GM12873 (cell line): Measurements from ENCODE around the gene POU2AF1.

ENCODE experiments used
- CTCF ChIP-seq: IDR thresholded peaks from 2 replicates; pipeline ENCODE4 v1.5.1; 2012; ENCODE audit warnings: low read depth, mild to moderate bottlenecking, moderate library complexity, low read length, control low read depth; ENCODE audit not compliant: insufficient read depth; ENCODE audit errors: missing control alignments

POU2AF1 gene

DNA sequence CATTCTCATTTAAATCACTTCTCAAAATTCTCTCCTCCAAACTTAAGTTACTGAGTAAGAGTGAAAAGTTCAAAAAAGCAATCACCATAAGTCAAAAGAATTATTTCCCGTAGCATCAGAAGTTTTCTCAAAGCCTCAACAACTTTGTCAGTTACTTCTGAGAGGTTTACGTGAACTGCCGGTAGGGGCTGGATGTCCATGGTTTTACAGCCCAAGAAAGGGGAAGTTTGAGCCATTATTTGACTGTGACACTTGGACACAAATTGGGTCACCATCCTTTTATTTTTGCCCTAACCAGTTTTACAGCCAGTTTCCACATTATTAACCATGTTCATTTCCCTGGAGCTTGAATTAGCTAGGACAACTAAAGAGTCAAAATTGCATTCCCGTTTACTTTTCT, 73.2 kb downstream of the POU2AF1 start:
- TF ChIP-seq CTCF: no peak

DNA sequence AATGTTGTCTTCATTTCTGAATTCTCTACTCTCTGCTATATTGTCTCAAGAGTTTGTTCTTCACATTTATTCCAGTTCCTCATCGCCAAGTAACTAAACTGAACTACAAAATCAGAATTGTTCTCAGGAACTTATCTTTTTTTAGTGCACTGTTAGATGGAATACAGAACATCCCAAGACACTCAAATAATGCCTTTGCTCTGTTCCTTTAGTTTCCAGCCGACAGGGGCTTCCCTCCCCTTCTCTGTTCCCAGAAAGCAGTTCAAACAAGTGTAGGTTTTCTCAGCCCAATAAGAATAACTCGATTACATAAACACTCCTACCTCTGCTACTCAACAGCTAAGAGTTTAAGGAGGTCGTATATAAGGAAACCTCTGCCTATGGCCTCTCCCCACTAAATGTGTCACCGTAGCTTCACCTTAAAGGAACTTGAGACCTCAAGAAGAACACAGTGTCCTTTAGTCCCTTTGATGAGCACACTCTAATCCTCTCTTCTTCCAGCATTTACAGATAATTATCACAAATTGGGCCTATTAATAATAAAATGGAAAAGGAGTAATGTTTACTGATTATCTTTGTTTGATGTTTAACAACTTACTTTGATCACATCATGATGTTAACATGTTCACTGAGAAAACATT, 73.8 kb downstream of the POU2AF1 start:
- TF ChIP-seq CTCF: no peak

DNA sequence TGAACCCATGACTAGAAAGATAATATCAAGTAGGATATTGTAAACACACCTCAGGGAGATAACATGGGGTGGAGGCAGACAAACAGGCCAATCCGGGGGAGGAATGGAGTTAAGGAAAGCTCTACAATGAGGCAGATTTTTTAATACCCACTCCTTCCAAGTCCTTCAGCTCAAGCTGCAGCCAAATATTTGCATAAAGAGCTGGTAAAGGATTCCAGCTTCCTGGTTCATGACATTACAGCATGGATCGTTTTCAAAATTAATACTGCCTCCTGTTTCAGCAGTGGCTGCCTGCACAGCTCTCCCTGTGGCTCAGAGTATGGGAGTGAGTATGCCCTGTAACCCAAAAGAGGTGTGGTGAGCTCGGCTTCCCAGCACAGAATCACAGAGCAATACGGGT, 75.6 kb downstream of the POU2AF1 start:
- TF ChIP-seq CTCF: no peak

GRCh38 chr11:111302298-111302697, 76.8 kb downstream of the POU2AF1 start:
- TF ChIP-seq CTCF: no peak
